ENCODE results near the gene DONSON. TPM values are rescaled to one million over a fixed set of nuclear protein-coding genes. Genes with fewer than 3 reads are reported as not detected.
A peak's percentile ranks its signal among the peaks of the same experiment; 100 is the strongest.

DONSON gene
- total RNA-seq, 1 experiment from 2014 or later = 52.2 TPM

GRCh38 chr21:33544451-33545195 lies 43.9 kb downstream of the DONSON start:
- DNase-seq (ENCODE audit: low spot score) = no peak
- in situ Hi-C loops (cut with HindIII; ENCODE audit: low sequenced_read_pairs) = no loop called here

DNA sequence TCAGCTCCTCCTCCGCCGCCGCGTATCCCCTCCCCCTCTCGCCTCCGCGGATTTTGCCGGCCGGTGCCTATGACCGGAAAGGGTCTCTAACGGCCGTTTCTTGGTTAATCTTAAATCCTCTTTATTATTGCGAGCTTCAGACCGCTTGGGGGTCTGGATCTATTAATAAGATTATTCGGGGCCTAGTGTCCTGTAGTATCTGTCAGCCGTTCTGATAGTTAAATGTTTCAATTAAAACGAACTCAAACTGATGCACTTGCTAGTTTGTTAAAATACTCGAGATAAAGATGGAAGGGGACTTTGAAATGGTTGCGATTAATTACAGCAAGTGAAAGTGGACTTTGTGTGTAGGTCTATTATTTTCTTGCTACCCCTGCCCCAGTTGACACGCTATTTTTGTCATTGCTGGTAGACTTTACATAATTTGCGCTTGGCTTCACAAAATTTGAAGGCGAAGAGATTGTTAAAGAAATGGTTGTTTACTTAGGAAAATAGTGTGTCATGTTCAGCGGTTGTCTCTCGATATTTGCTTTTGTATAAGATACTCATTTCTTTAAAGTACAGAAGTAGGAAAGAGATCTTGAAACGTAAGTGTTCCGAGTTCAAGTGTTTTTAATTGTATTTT lies 44.9 kb downstream of the DONSON start:
- in situ Hi-C loops (cut with HindIII; ENCODE audit: low sequenced_read_pairs) = no loop called here
- no peak for DNase-seq (ENCODE audit: low spot score)

- DNase-seq (ENCODE audit: low spot score) = peak; percentile 99
- in situ Hi-C loops (cut with HindIII; ENCODE audit: low sequenced_read_pairs) = no loop called here
Observed at GRCh38 chr21:33542640-33543504, 45.6 kb downstream of the DONSON start, which contains the start of gene SON. Gene SON (plus strand): TSS chr21:33543038. CDS start chr21:33543093, 55 bp downstream.

DNA sequence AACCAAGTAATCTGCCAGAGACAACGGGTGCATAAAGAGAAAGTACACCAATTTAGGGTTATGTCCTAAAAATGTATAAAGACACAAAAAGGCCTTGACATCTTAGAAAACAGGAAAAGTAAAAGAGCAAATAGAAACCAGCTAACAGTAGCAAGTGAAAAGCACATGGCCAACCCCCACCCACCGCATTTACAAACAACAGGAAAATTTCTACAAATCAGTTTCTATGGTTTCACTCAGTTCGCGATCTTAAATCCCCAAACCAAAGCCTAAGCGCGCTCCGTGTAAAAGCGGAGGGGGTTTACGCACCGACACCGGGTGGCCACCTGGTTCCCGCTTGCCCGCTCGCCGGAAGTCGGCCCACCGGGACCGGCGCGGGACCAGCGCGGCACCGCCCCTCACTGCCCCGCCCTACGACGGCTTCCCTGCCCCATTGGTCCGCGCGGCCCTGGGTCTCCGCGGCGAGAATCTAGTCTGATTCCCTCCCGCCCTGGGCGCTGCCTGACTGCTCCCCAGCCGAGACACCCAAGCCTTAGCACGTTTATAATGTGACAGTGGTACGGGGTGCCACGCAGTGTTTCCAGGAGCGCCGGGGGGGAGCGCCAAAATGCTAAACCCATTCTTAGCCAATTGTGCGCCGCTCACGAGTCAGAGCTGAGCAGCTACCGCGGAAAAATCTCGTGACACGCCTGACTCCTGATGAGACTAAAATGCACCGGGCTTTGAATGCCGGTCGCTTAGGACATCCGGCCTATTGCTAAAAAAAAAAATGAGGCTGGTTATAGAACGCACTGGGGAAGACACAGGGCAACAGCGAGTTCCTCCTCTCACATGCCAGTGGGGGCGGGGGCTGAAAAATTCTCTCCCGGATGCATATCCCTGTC lies 46.5 kb downstream of the DONSON start, which contains the start of gene GART:
TSS of gene GART (minus strand) at position 362 of the 884 bp plus-strand sequence. CDS start 2,802 bp downstream, outside the sequence.
- in situ Hi-C loops (cut with HindIII; ENCODE audit: low sequenced_read_pairs) = no loop called here
- DNase-seq (ENCODE audit: low spot score) = peak; percentile 85

DNA sequence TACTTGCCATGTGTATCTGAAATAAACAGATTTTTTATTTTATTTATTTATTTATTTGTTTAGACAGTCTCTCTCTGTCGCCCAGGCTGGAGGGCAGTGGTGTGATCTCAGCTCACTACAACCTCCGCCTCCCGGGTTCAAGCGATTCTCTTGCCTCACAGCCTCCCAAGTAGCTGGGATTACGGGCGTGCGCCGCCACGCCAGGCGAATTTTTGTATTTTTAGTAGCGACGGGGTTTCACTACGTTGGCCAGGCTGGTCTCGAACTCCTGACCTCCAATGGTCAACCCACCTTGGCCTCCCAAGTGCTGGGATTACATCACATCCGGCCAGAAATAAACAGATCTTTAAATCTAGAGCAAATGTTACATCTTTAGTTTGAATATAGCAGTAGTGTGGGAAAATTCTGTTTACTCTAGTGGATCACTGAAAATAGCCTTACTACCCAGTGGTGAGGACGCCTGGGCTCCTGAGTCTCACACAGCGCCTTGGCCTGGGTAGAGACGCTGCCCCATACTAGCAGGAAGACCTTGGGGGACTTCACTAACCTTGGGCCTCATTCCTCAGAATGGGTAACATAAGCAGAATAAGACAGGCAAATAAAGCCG lies 47.3 kb downstream of the DONSON start:
- DNase-seq (ENCODE audit: low spot score) = no peak
- in situ Hi-C loops (cut with HindIII; ENCODE audit: low sequenced_read_pairs) = no loop called here

DNA sequence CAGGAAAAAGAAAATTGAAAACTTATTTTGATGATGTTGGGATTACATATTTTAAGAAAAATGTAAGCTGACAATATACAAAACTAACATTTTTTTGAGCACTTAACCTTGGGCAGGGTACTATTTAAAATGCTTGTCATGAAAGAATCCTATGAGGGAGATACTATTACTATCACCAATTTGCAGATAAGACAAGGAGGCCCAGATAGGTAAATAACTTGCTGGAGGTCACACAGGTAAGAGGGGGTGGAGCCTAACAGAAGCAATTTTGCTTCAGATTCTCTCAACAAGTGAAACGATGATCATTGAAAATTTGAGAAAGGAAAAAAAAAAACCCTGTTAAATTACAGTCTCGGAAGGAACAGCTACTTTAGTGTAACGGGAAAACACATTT lies 47.8 kb downstream of the DONSON start:
- in situ Hi-C loops (cut with HindIII; ENCODE audit: low sequenced_read_pairs) = no loop called here
- no peak for DNase-seq (ENCODE audit: low spot score)

DNA sequence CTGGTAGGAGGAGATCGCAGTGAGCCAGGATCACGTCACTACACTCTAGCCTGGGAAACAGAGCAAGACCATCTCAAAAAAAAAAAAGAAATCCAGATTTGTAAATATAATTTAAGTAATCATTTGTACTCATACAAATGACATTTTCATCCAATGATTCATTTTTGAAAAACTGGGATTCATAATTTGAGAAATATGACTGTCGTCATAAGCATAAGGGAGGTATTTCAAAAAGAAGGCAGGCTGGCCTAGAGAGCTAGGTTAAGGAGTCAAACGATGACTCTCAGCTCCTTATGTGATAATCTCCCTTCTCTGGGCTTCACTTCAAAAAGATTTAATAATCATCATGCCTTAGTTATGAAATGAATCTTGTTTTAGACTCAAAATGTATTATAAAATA lies 48.9 kb downstream of the DONSON start:
- no peak for DNase-seq (ENCODE audit: low spot score)
- in situ Hi-C loops (cut with HindIII; ENCODE audit: low sequenced_read_pairs) = no loop called here

GRCh38 chr21:33537212-33537611 lies 51.3 kb downstream of the DONSON start:
- in situ Hi-C loops (cut with HindIII; ENCODE audit: low sequenced_read_pairs) = no loop called here
- no peak for DNase-seq (ENCODE audit: low spot score)

GRCh38 chr21:33531007-33531406 lies 57.5 kb downstream of the DONSON start:
- no peak for DNase-seq (ENCODE audit: low spot score)
- in situ Hi-C loops (cut with HindIII; ENCODE audit: low sequenced_read_pairs) = no loop called here

Other genes starting within 250 kb of the DONSON start
- gene IFNGR2, start 185.3 kb downstream of the DONSON start, total RNA-seq (2014; rRNA removed; shearing (Covaris generic)) = 61.2 and 66.8 TPM in 2 replicates
- gene TMEM50B, start 108.7 kb downstream of the DONSON start, total RNA-seq (2014; rRNA removed; shearing (Covaris generic)) = 24.6 and 28.0 TPM in 2 replicates
- gene DNAJC28, start 97.0 kb downstream of the DONSON start, total RNA-seq (2014; rRNA removed; shearing (Covaris generic)) = 0.49 and 3.8 TPM in 2 replicates
- gene GART, start 46.6 kb downstream of the DONSON start, total RNA-seq (2014; rRNA removed; shearing (Covaris generic)) = 39.0 and 106 TPM in 2 replicates
- 90.8 and 253 TPM in 2 replicates for gene SON, start 45.6 kb downstream of the DONSON start, total RNA-seq (2014; rRNA removed; shearing (Covaris generic))
- 5.4 and 13.1 TPM in 2 replicates for gene CRYZL1, start 53.1 kb upstream of the DONSON start, total RNA-seq (2014; rRNA removed; shearing (Covaris generic))
- 33.4 and 64.3 TPM in 2 replicates for gene ITSN1, start 53.8 kb upstream of the DONSON start, total RNA-seq (2014; rRNA removed; shearing (Covaris generic))